Skin of body (tissue), 2 donors: ENCODE results near the gene USP8. TPM values are rescaled to one million over a fixed set of nuclear protein-coding genes. Genes with fewer than 3 reads are reported as not detected.
"Not testable (repeated sequence)": the region's sequence is repeated elsewhere in the genome, so short reads cannot be mapped to it uniquely, and the experiment has no call there.

Experiments used
- DNase-seq: peaks from one replicate; lab custom pipeline; 2025; lab: John Stamatoyannopoulos, UW
- total RNA-seq: library from RNA; depleted of rRNA; stranded (reverse); fragments of >200 nt; gene quantifications from one replicate; pipeline ENCODE4 v1.2.3, GENCODE V29; 2014

Gene USP8
- total RNA-seq, 1 donor from 2014 or later, result 41.8 TPM

DNA sequence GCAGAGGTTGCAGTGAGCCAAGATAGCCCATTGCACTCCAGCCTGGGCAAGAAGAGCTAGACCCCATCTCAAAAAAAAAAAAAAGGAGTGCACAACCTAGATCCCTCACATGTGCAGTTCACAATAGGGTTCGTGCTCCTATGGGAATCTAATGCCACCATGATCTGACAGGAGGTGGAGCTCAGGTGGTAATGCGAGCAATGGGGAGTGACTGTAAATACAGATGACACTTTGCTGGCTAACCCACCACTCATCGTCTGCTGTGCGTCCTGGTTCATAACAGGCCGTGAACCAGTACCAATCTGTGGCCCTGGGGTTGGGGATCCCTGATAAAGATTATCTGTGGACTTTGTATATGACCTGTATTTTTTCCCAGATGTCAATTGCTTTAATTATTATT lies 16.7 kb downstream of the USP8 start:
- DNase-seq, result no peak

DNA sequence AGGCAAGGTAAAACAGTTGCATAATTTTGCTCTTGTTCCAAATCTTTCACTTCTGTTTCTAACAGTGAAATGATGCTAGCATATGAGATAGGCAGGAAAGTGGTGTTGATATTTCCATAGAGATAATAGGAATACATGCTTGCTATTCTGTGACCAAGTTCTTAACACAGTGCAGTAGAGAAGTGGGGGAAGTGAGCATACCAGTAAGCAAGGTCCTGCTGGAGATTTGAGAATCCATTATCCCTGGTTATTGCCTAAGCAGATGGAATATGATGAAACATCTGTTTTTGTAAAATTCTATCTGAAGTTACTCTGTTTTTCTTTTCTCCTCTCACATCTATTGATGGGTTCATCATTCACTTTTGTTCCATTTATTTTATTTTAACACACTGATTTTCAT lies 28.7 kb downstream of the USP8 start:
- no peak for DNase-seq

DNA sequence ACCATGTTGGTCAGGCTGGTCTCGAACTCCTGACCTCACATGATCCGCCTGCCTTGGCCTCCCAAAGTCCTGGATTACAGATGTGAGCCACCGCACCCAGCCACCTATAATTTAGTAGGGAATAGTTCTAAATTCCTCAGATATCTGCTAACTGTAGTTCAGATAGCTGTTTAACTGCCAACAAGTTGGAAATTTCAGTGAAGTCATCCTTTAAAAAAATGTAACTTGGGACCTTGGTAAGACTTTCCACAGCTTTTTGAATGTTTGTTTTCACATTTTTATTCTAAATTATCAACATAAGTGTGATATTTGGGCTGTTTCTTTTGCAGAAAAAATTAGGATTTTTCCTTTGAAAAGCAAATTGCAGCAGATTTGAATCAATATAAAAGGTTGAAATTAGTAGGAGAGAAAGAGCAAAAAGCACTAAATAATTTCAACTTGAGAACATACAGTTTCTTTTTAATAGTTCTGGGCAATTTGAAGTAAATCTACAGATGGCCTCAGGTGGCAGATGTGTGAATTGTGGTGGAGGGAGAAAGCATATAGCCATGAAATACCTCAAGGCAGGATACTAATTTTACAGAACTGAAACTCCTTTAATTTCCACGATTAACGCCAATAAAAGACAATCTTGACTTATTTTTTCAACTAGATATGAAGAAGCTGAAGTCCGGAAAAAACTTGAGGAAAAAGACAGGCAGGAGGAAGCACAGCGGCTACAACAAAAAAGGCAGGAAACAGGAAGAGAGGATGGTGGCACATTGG lies 34.3 kb downstream of the USP8 start:
- peak; percentile 21 for DNase-seq

DNA sequence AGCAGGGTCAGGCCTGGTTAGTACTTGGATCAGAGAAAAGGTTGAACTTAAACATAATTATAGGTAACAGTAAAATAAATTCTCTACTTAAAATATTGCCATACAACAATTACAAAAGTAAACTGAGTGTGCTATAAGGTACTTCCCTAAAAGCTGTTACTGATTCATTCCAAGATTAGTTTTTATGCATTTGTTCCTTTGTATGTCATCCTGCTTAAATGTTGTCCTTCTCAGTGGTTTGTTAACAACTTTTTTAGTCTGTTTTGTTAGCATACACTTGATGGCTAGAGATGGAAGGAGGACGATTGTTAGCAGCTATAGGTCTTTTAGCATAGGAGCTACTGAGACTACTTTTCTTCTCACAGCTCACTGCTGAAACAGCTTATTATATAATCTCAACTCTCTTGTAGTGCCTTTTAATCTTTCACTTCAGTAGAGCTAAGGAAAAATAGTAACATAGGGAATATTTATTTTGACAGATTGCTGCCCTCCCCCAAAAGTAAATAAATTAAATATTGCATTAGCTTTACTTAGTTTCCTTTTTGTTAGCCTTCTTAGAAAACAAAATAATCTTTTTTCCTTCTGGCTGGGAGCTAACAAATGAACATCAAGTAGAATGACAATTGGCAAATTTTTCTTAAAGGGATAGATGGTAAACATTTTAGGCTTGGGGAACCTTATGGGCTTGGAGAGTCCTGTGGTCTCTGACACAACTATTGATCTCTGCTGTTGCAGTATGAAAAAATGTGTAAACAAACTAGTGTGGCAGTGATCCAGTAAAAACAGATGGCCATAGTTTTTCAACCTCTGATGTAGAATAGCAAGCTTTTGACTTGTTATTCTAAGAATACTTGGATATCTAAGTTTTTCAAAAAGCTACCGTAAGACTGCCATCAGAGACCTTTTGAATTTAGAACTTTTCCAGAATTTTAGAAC lies 39.5 kb downstream of the USP8 start:
- peak; percentile 5 for DNase-seq

DNA sequence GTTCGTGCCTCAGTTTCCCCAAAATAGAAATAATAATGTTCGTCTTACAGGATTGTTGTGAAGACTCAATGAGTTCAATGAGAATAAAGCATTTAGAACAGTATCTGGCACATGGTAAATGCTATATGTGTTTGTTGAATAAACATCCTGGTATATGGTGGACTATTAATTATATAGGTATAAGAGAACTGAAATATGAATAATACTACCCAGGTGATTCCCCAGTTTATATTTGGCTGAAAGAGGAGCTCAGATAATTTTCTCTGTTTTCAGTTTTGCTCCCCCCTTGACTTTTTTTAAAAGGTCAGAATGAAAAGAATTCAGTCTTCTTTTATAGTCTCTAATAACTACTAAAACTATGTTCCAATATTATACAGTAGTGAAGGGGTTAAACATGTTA lies 46.9 kb downstream of the USP8 start:
- no peak for DNase-seq

DNA sequence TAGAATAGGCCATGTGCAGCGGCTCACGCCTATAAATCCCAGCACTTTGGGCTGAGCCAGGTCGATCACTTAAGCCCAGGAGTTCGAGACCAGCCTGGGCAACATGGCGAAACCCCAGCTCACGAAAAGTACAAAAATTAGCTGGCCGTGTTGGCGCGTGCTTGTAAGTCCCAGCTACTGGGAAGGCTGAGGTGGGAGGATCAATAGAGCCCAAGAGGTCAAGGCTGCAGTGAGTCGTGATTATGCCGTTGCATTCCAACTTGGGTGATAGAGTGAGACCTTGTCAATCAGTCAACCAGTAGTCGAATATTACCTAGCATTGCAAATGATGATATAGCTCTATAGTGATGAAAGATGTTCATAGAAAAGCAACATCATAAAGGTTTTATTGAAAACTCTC lies 51.9 kb downstream of the USP8 start:
- no peak for DNase-seq

DNA sequence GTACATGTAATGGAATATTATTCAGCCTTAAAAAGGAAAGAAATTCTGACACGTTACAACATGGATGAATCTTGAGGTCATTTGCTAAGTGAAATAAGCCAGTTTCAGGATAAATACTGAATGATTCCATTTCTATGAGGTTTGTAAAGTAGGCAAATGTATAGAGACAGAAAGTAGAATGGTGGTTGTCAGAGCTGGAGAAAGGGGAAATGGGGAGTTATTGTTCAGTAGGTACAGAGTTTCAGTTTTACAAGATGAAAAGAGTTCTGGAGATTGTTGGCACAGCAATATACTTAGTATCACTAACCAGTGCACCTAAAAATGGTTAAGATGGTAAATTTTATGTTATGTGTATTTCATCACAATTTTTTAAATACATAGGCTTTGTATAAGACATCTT lies 60.6 kb downstream of the USP8 start:
- DNase-seq, result no peak

DNA sequence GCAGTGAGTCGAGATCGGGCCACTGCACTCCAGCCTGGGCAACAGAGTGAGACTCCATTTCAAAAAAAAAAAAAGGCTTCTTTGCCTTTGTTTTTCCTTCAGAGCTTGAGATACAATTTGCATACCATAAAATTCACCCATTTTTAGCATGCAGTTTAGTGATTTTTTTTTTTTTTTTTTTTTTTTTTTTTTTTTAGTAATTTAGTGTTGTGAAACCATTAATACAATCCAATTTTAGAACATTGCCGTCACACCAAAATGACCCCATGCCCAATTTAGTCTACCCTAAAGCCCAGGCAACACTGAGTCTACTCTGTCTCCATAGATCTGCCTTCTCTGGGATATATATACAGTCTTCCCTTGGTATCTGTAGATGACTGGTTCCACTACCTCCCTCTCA lies 61.2 kb downstream of the USP8 start:
- no peak for DNase-seq

DNA sequence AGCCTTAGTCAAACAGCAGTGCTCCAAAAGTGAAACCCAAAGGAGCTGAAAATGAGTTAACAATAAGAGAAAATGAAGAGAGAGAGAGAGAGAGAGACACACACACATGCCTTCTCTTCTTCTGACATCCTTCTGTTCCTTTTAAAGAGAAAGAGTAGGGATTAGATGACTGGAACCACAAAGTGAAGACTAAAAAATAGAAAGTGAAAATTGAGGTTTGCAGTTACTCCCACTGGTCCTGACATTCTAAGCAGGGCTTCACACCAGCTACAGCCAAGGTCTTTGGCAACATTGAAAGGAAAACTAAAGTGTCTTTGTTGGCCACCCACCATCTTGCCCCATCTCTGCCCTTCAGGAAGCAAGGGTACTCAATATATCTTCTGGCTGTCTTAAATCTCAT lies 63.1 kb downstream of the USP8 start:
- DNase-seq, result no peak

DNA sequence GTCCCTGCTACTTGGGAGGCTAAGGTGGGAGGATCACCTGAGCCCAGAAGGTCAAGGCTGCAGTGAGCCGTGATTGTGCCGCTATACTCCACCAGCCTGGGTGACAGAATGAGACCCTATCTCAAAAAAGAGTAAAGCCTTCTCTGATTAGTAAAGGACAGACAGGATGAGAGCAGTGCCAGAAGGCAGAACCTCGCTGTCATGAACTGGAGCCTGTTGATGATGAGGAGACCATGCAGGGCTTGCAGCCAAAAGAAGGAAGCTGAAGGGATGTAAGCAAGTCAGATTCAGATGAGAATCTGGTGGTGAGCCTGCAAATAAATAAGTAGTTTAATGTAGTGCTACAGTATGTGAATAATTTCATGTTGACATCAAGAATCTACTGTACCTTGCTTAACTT lies 69.4 kb downstream of the USP8 start:
- no peak for DNase-seq

DNA sequence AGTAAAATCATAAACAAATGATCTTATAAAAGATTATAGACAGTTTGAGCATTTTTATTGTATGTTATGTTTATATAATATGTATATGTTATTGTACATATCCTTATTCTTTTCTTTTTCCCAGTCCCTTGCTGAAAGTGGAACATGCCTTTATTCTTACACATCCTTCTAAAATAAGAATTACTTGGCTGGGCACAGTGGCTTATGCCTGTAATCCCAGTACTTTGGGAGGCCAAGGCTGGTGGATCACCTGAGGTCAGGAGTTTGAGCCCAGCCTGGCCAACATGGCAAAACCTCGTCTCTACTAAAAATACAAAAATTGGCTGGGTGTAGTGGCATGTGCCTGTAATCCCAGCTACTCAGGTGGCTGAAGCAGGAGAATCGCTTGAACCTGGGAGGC lies 70.3 kb downstream of the USP8 start:
- not testable (repeated sequence) for DNase-seq

DNA sequence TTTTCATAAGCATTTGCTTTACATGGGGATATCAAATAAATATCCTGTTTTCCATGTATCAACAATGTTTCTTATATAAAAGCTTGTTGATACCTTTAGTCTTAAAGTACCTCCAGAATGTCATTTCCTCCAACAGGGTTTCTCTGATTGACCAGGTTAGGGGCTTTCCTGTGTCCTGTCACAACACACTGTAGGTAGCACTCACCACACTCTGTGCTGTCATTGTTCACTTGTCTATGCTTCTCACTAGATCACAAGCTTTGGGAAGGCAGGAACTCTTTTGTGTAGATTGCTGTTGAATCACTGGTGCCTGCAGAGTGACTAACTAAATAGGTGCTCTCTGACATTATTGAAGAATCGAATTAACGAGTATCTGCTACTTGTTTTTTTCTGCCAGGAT lies 72.5 kb downstream of the USP8 start:
- no peak for DNase-seq

DNA sequence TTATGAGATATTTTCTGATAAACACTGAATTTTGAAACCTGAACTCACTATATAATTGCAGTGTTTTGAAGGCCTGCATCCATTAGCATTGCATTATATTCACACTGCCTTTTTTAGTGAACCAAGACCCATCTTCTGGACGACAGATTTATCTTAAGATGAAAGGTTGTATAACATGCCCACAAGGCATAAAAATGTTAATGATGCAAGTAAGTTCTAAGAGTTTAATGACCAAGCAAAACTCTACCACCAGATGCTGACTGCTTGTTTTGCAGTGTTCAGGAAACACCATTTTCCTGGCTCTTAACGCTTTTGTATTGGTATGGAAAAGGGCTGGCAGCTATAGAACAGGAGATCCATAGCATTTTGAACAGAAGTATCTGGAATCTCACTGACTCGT lies 76.1 kb downstream of the USP8 start:
- no peak for DNase-seq

DNA sequence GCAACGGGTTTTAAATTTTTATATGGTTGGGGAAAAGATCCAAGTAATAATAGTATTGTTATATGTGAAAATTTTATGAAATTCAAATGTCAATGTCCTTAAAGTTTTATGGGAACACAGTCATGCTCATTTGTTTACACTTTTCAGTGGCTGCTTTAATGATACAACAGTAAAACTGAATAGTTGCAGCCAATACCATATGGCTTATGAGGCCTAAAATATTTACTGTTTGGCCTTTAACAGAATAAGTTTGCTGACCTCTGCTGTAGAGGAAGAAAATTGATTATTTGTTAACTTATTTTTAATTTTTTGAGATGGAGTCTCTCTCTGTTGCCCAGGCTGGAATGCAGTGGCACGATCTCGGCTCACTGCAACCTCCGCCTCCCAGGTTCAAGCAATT lies 77.6 kb downstream of the USP8 start:
- DNase-seq, result no peak

DNA sequence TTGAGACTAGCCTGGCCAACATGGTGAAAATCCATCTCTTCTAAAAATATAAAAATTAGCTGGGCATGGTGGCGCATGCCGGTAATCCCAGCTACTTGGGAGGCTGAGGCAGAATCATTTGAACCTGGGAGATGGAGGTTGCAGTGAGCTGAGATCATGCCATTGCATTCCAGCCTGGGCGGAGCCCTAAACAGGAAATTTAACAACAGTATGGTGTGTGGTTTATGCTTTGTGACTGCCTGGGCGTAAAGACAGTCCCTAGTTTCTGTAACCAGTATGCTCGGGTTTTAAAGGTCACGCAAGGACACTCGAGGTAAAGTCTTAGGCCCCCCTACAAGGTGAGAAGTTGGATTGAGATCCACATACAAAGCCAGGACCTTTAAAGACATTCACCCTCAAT lies 78.9 kb downstream of the USP8 start:
- no peak for DNase-seq

DNA sequence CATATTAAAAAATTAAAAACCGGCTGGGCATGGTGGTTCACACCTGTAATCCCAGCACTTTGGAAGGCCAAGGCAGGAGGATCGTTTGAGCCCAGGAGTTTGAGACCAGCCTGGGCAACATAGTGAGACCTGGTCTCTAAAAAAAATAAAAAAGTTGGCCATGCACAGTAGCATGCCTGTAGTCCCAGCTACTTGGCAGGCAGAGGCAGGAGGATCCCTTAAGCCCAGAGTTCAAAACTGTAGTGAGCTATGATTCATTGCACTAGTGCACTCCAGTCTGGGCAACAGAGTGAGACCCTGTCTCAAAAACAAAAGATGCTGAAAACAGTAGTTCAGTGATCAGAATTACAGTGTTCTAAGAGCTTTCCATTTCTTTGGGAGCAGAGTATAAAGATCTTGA lies 81.5 kb downstream of the USP8 start:
- not testable (repeated sequence) for DNase-seq

DNA sequence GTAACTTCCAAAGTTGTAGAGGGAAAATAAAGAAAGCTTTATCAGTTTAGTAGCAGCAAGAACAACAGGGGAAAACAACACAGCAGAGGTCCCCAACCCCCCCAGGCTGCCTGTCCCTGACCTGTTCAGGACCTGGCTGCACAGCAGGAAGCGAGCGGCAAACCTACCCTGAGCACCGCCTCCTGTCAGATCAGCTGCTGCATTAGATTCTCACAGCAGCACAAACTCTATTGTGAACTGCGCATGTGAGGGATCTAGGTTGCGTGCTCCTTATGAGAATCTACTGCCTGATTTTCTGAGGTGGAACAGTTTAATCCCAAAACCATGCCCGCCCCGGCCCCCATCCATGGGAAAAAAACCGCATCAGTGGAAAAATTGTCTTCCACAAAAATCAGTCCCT lies 81.9 kb downstream of the USP8 start:
- DNase-seq, result no peak

DNA sequence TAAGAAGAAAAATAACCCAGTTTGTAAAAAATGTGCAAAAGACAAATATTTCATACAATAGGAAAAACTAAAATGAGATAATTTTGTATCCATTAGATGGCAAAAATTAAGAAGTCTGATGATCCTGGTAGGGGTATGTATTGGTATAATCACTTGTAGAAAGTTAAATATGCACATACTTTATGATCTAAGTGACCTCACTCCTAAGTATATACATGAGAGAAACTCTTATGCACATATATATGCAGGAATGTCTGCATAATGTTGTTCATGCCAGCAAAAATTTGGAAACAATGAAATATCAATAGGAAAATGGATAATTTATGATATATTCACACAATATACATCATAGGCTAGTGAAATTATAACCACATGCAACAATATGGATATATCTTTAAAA lies 88.8 kb downstream of the USP8 start:
- no peak for DNase-seq

DNA sequence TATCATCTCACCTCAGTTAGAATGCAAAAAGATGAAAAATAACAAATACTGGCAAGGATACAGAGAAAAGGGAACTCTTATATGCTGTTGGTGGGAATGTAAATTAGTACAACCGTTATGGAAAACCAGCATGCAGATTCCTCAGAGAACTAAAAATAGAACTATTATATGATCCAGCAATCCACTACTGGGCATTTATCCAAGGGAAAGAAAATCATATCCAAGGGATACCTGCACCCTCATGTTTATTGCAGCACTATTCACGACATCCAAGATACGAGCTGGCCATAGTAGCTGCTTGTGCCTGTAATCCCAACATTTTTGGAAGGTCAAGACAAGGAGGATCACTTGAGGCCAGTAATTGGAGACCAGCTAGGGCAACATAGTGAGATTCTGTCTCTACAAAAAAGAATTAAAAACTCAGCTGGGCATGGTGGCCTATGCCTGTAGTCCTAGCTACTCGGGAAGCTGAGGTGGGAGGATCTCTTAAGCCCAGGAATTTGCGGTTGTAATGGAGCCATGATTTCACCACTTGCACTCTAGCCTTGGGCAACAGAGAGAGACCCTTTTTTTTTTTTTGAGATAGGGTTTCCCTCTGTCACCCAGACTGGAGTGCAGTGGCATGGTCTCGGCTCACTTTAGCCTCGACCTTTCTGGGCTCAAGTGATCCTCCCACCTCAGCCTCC lies 95.7 kb downstream of the USP8 start:
- no peak for DNase-seq

DNA sequence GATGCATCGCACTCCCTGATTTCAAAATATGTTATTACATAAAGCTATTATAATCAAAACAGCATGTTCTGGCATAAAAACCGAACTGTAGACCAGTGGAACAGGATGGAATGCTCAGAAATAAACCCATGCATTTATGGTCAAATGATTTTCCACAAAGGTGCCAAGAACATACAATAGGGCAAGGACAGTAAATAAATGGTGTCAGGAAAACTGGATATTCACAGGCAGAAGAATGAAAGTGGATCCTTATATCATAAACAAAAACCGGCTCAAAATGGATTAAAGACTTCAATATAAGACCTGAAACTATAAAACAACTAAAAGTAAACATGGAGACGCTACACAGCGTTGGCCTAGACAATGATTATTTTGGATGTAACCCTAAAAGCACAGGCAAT lies 99.6 kb downstream of the USP8 start:
- peak; percentile 83 for DNase-seq

DNA sequence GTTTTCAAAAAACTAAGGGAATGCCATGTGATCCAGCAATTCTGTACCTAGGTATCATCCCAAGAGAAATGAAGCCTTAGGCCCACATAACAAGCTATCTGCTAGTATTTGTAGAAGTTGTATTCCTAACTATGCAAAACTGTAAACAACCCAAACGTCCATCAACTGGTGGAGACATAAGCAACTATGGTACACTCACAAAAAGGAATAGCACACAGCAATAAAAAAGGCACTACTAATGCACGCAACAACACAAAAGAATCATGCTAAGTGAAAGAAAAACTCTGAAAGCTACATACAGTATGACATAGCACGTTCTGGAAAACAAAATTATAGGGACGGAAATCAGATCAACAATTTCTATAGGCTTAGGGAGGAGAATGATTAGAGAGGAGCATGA lies 107.0 kb downstream of the USP8 start:
- DNase-seq, result no peak

DNA sequence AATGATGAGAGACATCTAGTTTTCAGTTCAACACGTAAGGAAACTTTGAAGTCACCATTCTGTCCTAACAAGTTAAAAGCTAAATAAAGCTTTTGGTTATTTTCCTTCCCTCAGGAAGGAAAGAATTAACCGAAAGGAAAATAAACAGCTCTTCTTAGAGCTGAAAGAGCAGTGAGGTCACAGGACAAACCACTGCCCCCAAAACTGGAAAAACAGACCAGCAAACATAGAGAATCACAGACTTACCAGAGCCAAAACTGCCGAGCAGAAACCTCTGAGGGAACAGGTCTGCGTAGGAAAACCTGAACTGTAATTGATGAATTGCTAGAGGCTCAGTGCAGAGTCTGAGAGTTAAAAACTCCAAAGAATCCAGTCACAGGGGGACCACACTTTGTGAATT lies 107.6 kb downstream of the USP8 start:
- DNase-seq, result no peak
